Measurements from ENCODE around the gene SLIT3. TPM values are rescaled to one million over a fixed set of nuclear protein-coding genes. Genes with fewer than 3 reads are reported as not detected.

SLIT3 gene
- total RNA-seq, 3 donors from 2014 or later = 30.7 to 103 (median 54.1) TPM

DNA sequence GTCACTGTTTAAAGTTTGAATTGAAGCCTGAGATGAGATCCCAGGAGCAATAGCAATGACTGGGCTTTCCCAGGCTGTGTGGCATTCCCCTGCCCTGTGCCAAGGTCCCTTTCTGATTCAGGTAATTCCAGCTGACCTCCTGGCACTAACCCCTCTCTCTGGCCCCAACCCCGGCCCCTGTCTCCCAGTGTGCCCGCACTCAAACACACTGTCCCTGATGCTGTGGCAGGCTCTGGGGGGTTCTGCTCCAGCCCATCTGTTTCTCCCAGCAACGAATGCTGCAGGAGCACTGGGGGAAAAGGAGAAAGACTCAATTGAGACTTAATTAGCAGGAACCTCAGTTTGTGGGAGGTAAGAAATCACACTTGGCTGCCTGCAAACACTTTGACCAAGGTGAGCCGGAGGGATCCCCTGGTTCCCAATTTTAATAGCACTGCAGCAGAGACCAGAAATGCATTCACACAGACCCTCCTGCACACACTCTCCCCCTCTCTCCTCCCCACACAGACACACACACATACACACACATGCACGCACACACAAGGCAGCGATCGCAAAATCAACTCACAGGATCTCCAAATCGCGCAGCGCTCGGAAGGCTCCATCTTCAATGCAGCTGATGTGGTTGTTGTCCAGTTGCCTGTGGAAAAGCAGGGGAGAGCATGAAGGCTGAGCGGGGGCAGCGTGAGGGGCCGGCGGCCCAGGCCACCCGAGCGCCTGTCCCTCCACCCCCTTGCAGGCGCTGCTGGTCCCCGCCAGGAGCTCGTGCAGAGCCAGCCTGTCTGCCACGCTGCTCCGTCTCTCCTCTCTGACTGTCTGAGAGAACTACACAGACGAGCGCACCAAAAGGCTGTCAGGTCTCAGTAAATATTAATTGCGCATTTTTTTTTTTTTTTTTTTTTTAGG lies 456.7 kb downstream of the SLIT3 start:
- H3K27me3 ChIP-seq = no peaks in the 10 kb centered on the region
- no peaks in the 10 kb centered on the region for H3K4me1 ChIP-seq
- H3K9me3 ChIP-seq = no peaks in the 10 kb centered on the region
- no peaks in the 10 kb centered on the region for H3K36me3 ChIP-seq
- TF ChIP-seq POLR2AphosphoS5 (IDR thresholded peaks at IDR 0.05) (no peak), POLR2A (IDR thresholded peaks at IDR 0.05) (no peak)
- TF ChIP-seq, protein P1, sequence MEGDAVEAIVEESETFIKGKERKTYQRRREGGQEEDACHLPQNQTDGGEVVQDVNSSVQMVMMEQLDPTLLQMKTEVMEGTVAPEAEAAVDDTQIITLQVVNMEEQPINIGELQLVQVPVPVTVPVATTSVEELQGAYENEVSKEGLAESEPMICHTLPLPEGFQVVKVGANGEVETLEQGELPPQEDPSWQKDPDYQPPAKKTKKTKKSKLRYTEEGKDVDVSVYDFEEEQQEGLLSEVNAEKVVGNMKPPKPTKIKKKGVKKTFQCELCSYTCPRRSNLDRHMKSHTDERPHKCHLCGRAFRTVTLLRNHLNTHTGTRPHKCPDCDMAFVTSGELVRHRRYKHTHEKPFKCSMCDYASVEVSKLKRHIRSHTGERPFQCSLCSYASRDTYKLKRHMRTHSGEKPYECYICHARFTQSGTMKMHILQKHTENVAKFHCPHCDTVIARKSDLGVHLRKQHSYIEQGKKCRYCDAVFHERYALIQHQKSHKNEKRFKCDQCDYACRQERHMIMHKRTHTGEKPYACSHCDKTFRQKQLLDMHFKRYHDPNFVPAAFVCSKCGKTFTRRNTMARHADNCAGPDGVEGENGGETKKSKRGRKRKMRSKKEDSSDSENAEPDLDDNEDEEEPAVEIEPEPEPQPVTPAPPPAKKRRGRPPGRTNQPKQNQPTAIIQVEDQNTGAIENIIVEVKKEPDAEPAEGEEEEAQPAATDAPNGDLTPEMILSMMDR (IDR thresholded peaks at IDR 0.05) = no peak
- intact Hi-C loops (cut with DNase I; ENCODE audit: low total_unique reads) = no loop called here
- no peak overlapping the region for H3K4me3 ChIP-seq
- H3K27ac ChIP-seq = no peak overlapping the region
- no peak for DNase-seq (ENCODE audit: low spot score in 2 of 2)

GRCh38 chr5:168843277-168844015 lies 457.5 kb downstream of the SLIT3 start:
- no peaks in the 10 kb centered on the region for H3K36me3 ChIP-seq
- H3K9me3 ChIP-seq = no peaks in the 10 kb centered on the region
- intact Hi-C loops (cut with DNase I; ENCODE audit: low total_unique reads) = no loop called here
- no peak overlapping the region for H3K4me3 ChIP-seq
- no peak overlapping the region for H3K27ac ChIP-seq
- H3K27me3 ChIP-seq = no peaks in the 10 kb centered on the region
- no peak for TF ChIP-seq POLR2AphosphoS5 (IDR thresholded peaks at IDR 0.05)
- no peak for DNase-seq (ENCODE audit: low spot score in 2 of 2)
- no peaks in the 10 kb centered on the region for H3K4me1 ChIP-seq

DNA sequence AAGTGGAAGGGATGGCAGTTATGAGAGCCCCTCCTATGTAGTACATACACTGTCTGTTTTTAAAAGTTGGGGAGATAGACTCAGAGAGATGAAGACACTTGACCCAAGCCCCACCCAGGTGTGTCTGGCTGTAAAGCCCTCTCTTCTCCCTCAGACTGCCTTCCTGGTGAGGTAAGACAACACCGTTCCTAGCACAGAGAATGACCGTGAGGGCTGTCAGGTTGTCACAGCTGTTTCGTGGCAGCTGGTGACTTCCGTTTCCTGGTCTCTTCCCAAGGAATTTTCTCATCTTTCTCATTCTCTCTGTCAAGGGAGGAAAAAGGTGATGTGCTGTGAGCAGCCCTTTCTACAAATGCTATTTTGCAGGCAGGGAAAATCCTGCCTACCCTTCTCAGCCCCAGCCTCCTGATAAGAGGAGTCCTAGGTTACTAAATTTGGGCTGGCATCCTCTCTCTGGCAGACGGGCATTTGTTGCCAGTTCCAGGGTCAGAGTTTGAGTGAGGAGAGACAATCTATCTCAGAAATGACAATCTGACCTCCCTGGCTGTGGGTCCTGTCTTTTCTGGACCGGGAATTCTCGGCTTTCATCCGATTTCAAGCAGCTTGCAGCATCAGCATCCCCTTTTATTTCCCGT lies 458.3 kb downstream of the SLIT3 start:
- H3K27me3 ChIP-seq = no peaks in the 10 kb centered on the region
- DNase-seq (ENCODE audit: low spot score in 2 of 2) = no peak
- intact Hi-C loops (cut with DNase I; ENCODE audit: low total_unique reads) = no loop called here
- no peaks in the 10 kb centered on the region for H3K9me3 ChIP-seq
- no peak overlapping the region for H3K27ac ChIP-seq
- no peaks in the 10 kb centered on the region for H3K36me3 ChIP-seq
- no peaks in the 10 kb centered on the region for H3K4me1 ChIP-seq
- no peak for TF ChIP-seq POLR2AphosphoS5 (IDR thresholded peaks at IDR 0.05)
- TF ChIP-seq, protein P1 (IDR thresholded peaks at IDR 0.05) = no peak
- no peak overlapping the region for H3K4me3 ChIP-seq

DNA sequence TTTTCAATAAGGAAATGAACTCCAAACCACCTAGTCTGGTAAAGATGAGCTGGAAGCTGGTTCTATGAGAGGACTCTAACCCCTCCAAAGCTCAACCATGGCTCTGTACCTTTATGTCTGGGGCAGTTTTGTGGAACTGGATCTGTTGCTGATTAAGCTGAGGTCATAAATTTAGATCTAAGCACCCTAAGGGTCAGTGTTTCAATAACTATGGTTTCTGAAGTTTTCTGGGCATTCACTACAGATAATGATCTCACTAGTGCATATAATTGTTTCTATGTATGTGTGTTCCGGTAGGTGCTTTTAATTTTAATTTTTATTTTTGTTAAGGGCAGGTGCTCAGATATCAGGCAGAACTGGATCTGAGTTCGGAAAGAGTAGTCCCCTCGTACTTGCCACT lies 463.1 kb downstream of the SLIT3 start:
- Histone ChIP-seq H3K4me3 (no peak overlapping the region), H3K36me3 (no peaks in the 10 kb centered on the region), H3K27ac (no peak overlapping the region), H3K4me1 (no peaks in the 10 kb centered on the region), H3K9me3 (no peaks in the 10 kb centered on the region), H3K27me3 (no peaks in the 10 kb centered on the region)
- intact Hi-C loops (cut with DNase I; ENCODE audit: low total_unique reads) = no loop called here
- TF ChIP-seq, protein P1 (IDR thresholded peaks at IDR 0.05) = no peak
- TF ChIP-seq POLR2AphosphoS5 (IDR thresholded peaks at IDR 0.05) (no peak), POLR2A (IDR thresholded peaks at IDR 0.05) (no peak)
- DNase-seq (ENCODE audit: low spot score in 2 of 2) = no peak

- H3K4me1 ChIP-seq = no peaks in the 10 kb centered on the region
- DNase-seq (ENCODE audit: low spot score in 2 of 2) = no peak
- intact Hi-C loops (cut with DNase I; ENCODE audit: low total_unique reads) = no loop called here
Measured at GRCh38 chr5:168836603-168837231, 464.2 kb downstream of the SLIT3 start.

More at GRCh38 chr5:168836603-168837231, 464.2 kb downstream of the SLIT3 start:
- no peak for TF ChIP-seq POLR2A (IDR thresholded peaks at IDR 0.05)
- TF ChIP-seq POLR2AphosphoS5 (IDR thresholded peaks at IDR 0.05) = no peak
- TF ChIP-seq, protein P1 (IDR thresholded peaks at IDR 0.05) = no peak
- Histone ChIP-seq H3K4me3 (no peak overlapping the region), H3K36me3 (no peaks in the 10 kb centered on the region), H3K9me3 (no peaks in the 10 kb centered on the region), H3K27ac (no peak overlapping the region), H3K27me3 (no peaks in the 10 kb centered on the region)

Data from breast epithelium (tissue), 4 donors.